ENCODE data around the gene NFATC2IP. TPM values are rescaled to one million over a fixed set of nuclear protein-coding genes. Genes with fewer than 3 reads are reported as not detected.
"Not testable (repeated sequence)": the region's sequence is repeated elsewhere in the genome, so short reads cannot be mapped to it uniquely, and the experiment has no call there.

NFATC2IP gene
- total RNA-seq, 1 donor from 2014 or later = 85.7 TPM

GRCh38 chr16:28958216-28958615, 7.5 kb downstream of the NFATC2IP start:
- POLR2A ChIA-PET = no interaction called here

GRCh38 chr16:28958836-28959235, 8.1 kb downstream of the NFATC2IP start:
- no peak for DNase-seq
- intact Hi-C loops (cut with micrococcal nuclease) = no loop called here
- no peak for ATAC-seq (ENCODE audit: low read depth)
- ChIA-PET POLR2A (no interaction called here), CTCF (no interaction called here)
- Mint-ChIP-seq H3K27me3 (no peaks in the 10 kb centered on the region), H3K4me3 (no peak overlapping the region), H3K27ac (no peak overlapping the region), H3K9me3 (no peaks in the 10 kb centered on the region), H3K4me1 (peaks cover 2% of the 10 kb centered on the region), H3K36me3 (ENCODE audit: low read depth) (peaks cover 71% of the 10 kb centered on the region)
- no peak for TF ChIP-seq CTCF (IDR thresholded peaks at IDR 0.05)

More at GRCh38 chr16:28958216-28958615, 7.5 kb downstream of the NFATC2IP start:
- Mint-ChIP-seq H3K36me3 (ENCODE audit: low read depth) (peaks cover 69% of the 10 kb centered on the region), H3K4me1 (peaks cover 2% of the 10 kb centered on the region), H3K9me3 (no peaks in the 10 kb centered on the region), H3K4me3 (no peak overlapping the region), H3K27ac (no peak overlapping the region), H3K27me3 (no peaks in the 10 kb centered on the region)
- TF ChIP-seq CTCF (IDR thresholded peaks at IDR 0.05) = no peak
- intact Hi-C loops (cut with micrococcal nuclease) = no loop called here
- CTCF ChIA-PET = no interaction called here
- no peak for ATAC-seq (ENCODE audit: low read depth)
- no peak for DNase-seq

GRCh38 chr16:28964072-28964471, 13.3 kb downstream of the NFATC2IP start:
- ChIA-PET POLR2A (no interaction called here), CTCF (no interaction called here)
- Mint-ChIP-seq H3K4me1 (no peaks in the 10 kb centered on the region), H3K27me3 (no peaks in the 10 kb centered on the region), H3K36me3 (ENCODE audit: low read depth) (peaks cover 62% of the 10 kb centered on the region), H3K4me3 (no peak overlapping the region), H3K9me3 (no peaks in the 10 kb centered on the region), H3K27ac (no peak overlapping the region)
- no peak for ATAC-seq (ENCODE audit: low read depth)
- TF ChIP-seq CTCF (IDR thresholded peaks at IDR 0.05) = no peak
- intact Hi-C loops (cut with micrococcal nuclease) = no loop called here
- no peak for DNase-seq

GRCh38 chr16:28964496-28964895, 13.8 kb downstream of the NFATC2IP start:
- Mint-ChIP-seq H3K27me3 (no peaks in the 10 kb centered on the region), H3K4me1 (no peaks in the 10 kb centered on the region), H3K36me3 (ENCODE audit: low read depth) (peaks cover 58% of the 10 kb centered on the region), H3K9me3 (no peaks in the 10 kb centered on the region), H3K27ac (no peak overlapping the region), H3K4me3 (no peak overlapping the region)
- TF ChIP-seq CTCF (IDR thresholded peaks at IDR 0.05) = no peak
- POLR2A ChIA-PET = no interaction called here
- CTCF ChIA-PET = no interaction called here
- intact Hi-C loops (cut with micrococcal nuclease) = no loop called here
- DNase-seq = no peak
- ATAC-seq (ENCODE audit: low read depth) = no peak

- CTCF ChIA-PET = no interaction called here
- Mint-ChIP-seq H3K4me1 (no peaks in the 10 kb centered on the region), H3K27ac (no peak overlapping the region), H3K36me3 (ENCODE audit: low read depth) (peaks cover 39% of the 10 kb centered on the region), H3K4me3 (no peak overlapping the region), H3K9me3 (no peaks in the 10 kb centered on the region), H3K27me3 (no peaks in the 10 kb centered on the region)
- no peak for TF ChIP-seq CTCF (IDR thresholded peaks at IDR 0.05)
- intact Hi-C loops (cut with micrococcal nuclease) = no loop called here
- ATAC-seq (ENCODE audit: low read depth) = no peak
- no peak for DNase-seq
- POLR2A ChIA-PET = no interaction called here
Observed at GRCh38 chr16:28967156-28967555, 16.4 kb downstream of the NFATC2IP start.

- CTCF ChIA-PET = not testable (repeated sequence)
Observed at GRCh38 chr16:28969696-28970095, 19.0 kb downstream of the NFATC2IP start.

More at GRCh38 chr16:28969696-28970095, 19.0 kb downstream of the NFATC2IP start:
- H3K4me1 Mint-ChIP-seq; POLR2A ChIA-PET; H3K27ac Mint-ChIP-seq; H3K9me3 Mint-ChIP-seq; H3K27me3 Mint-ChIP-seq; H3K4me3 Mint-ChIP-seq; ATAC-seq (ENCODE audit: low read depth); DNase-seq: not testable (repeated sequence)
- peaks cover 19% of the 10 kb centered on the region for H3K36me3 Mint-ChIP-seq (ENCODE audit: low read depth)
- intact Hi-C loops (cut with micrococcal nuclease) = loop anchor here (5.0 kb wide), 1 partner anchor 477 kb away; the partner anchor contains the start of genes APOBR and CLN3

Data from activated B cell treated with CpG ODN at 0.5 μM for 24 hours (primary cell).